SK-N-SH (cell line): ENCODE data around the gene IL1F10. TPM values are rescaled to one million over a fixed set of nuclear protein-coding genes. Genes with fewer than 3 reads are reported as not detected.

Source experiments
- CTCF ChIA-PET: fragments of 300-600, 350-600 bp; formaldehyde crosslinking; extraction: SDS; loops from one replicate; lab custom pipeline; 2021; lab: Yijun Ruan, JAX
- POLR2A ChIA-PET: fragments of 350-600 bp; sonication (Branson Sonifier 250); formaldehyde crosslinking; extraction: SDS; loops from one replicate; lab custom pipeline; 2020; ENCODE audit warnings: antibody characterized with exemption, inconsistent platforms; lab: Yijun Ruan, JAX
- DNase-seq: peaks from one replicate; pipeline ENCODE4 v3.0.0; 2012
- H2AFZ ChIP-seq: fragments of 200-600 bp; sonication (generic); 2 replicates; pipeline ENCODE4 v1.8.1; 2016; ENCODE audit warnings: antibody characterized with exemption, mild to moderate bottlenecking, low read depth
- H3F3A ChIP-seq: fragments of 200-600 bp; sonication (generic); replicated peaks from 2 replicates; pipeline ENCODE3; 2016; ENCODE audit warnings: antibody characterized with exemption, mild to moderate bottlenecking; ENCODE audit not compliant: insufficient read depth
- H3K27ac ChIP-seq, 2 experiments: fragments of 200-500 bp in 1 of 2; fragments of 200-600 bp in 1 of 2; sonication (Bioruptor generic) in 1 of 2; sonication (generic), shearing (Covaris generic) in 1 of 2; 2 replicates each; pipeline versions ENCODE4 v1.5.1 to v1.6.1; 2014 to 2016; ENCODE audit warnings: low read depth in 2 of 2, inconsistent platforms in 1 of 2, low read length in 1 of 2, mild to moderate bottlenecking in 1 of 2, mixed read lengths in 1 of 2
- H3K27me3 ChIP-seq: fragments of 200-600 bp; sonication (generic), shearing (Covaris generic); 2 replicates; pipeline ENCODE4 v1.6.1; 2016; ENCODE audit warnings: mixed run types; ENCODE audit not compliant: insufficient read depth
- H3K36me3 ChIP-seq, 2 experiments: fragments of 200-500 bp in 1 of 2; fragments of 200-600 bp in 1 of 2; sonication (Bioruptor generic) in 1 of 2; sonication (generic) in 1 of 2; replicated peaks in 1 of 2; 2 replicates each; pipeline versions ENCODE3 to v1.5.1; 2014 to 2016; ENCODE audit warnings: low read length in 1 of 2, mild to moderate bottlenecking in 1 of 2; ENCODE audit not compliant: insufficient read depth in 2 of 2, control insufficient read depth in 1 of 2
- H3K4me1 ChIP-seq, 2 experiments: fragments of 200-500 bp in 1 of 2; fragments of 200-600 bp in 1 of 2; sonication (Bioruptor generic) in 1 of 2; sonication (generic), shearing (Covaris generic) in 1 of 2; 2 replicates each; pipeline versions ENCODE4 v1.5.1 to v1.6.1; 2014 to 2016; ENCODE audit warnings: low read depth in 1 of 2, low read length in 1 of 2, mixed run types in 1 of 2; ENCODE audit not compliant: insufficient read depth in 2 of 2, control insufficient read depth in 1 of 2
- H3K4me2 ChIP-seq: fragments of 200-600 bp; sonication (generic), shearing (Covaris generic); 2 replicates; pipeline ENCODE4 v1.6.1; 2017; ENCODE audit warnings: mixed run types
- H3K4me3 ChIP-seq, 2 experiments: fragments of 200-500 bp in 1 of 2; fragments of 200-600 bp in 1 of 2; sonication (Bioruptor generic) in 1 of 2; sonication (generic), shearing (Covaris generic) in 1 of 2; 2 replicates each; pipeline versions ENCODE4 v1.5.1 to v1.8.1; 2014 to 2016; ENCODE audit warnings: low read depth in 2 of 2, inconsistent platforms in 1 of 2, low read length in 1 of 2, mild to moderate bottlenecking in 1 of 2, mixed read lengths in 1 of 2, moderate library complexity in 1 of 2
- H3K79me2 ChIP-seq: fragments of 200-600 bp; sonication (generic); 2 replicates; pipeline ENCODE4 v1.8.1; 2017; ENCODE audit warnings: mild to moderate bottlenecking; ENCODE audit not compliant: insufficient read depth
- H3K9ac ChIP-seq: fragments of 200-600 bp; sonication (generic); 2 replicates; pipeline ENCODE4 v1.6.1; 2017; ENCODE audit warnings: mixed run types
- H3K9me2 ChIP-seq: fragments of 200-600 bp; sonication (generic); 2 replicates; pipeline ENCODE4 v1.6.1; 2017; ENCODE audit warnings: mixed run types
- H3K9me3 ChIP-seq: fragments of 200-600 bp; sonication (generic); 2 replicates; pipeline ENCODE4 v1.6.1; 2017; ENCODE audit warnings: mixed run types, mild to moderate bottlenecking, moderate library complexity
- H4K20me1 ChIP-seq: fragments of 200-600 bp; sonication (generic); 2 replicates; pipeline ENCODE4 v1.6.1; 2017; ENCODE audit warnings: mild to moderate bottlenecking, mixed run types; ENCODE audit not compliant: insufficient read depth
- ELF1 ChIP-seq: IDR thresholded peaks from 2 replicates; pipeline ENCODE4 v1.4.0; 2012
- EP300 ChIP-seq, 2 experiments: IDR thresholded peaks; 2 replicates each; pipeline versions ENCODE4 v1.4.0 to v1.6.1; 2012; ENCODE audit warnings: borderline replicate concordance in 1 of 2, low read depth in 1 of 2, low read length in 1 of 2
- GABPA ChIP-seq: IDR thresholded peaks from 2 replicates; pipeline ENCODE4 v1.4.0; 2012; ENCODE audit warnings: low read depth, mild to moderate bottlenecking
- NFIC ChIP-seq: IDR thresholded peaks from 2 replicates; pipeline ENCODE4 v1.4.0; 2012; ENCODE audit warnings: borderline replicate concordance
- POLR2AphosphoS5 ChIP-seq: IDR thresholded peaks from 2 replicates; pipeline ENCODE4 v1.6.1; 2012; ENCODE audit warnings: low read depth, low read length
- RCOR1 ChIP-seq: fragments of 150-350 bp; IDR thresholded peaks from 2 replicates; pipeline ENCODE4 v1.6.1; 2017; ENCODE audit warnings: antibody characterized with exemption, low read length
- SMC3 ChIP-seq: IDR thresholded peaks from 2 replicates; pipeline ENCODE4 v1.6.1; 2012; ENCODE audit warnings: low read depth, low read length, improper control_type of control experiment
- WGBS: methylation state at CpG from one replicate; pipeline ENCODE4 v1.1.6; 2017; ENCODE audit warnings: low lambda C conversion rate; 5-methylcytosine and 5-hydroxymethylcytosine counted together
- polyA plus RNA-seq, 3 experiments: library from polyadenylated mRNA; depleted of rRNA; stranded (reverse); fragments of >200 nt; gene quantifications; 2 replicates each; pipeline ENCODE4 v1.2.3, GENCODE V29; 2012
- TF ChIP-seq, protein P1 (sequence below): IDR thresholded peaks from 2 replicates; pipeline ENCODE4 v1.4.0; 2012; ENCODE audit warnings: low read depth
- TF ChIP-seq, protein P2 (sequence below): IDR thresholded peaks from 2 replicates; pipeline ENCODE4 v1.4.0; 2012; ENCODE audit warnings: low read depth, borderline replicate concordance
- TF ChIP-seq, protein P3 (sequence below): IDR thresholded peaks from 2 replicates; pipeline ENCODE4 v1.4.0; 2012; ENCODE audit warnings: low read depth, borderline replicate concordance

IL1F10 gene
- polyA plus RNA-seq, 1 of the 3 experiments (the other 2 are of a cell fraction): not detected

DNA sequence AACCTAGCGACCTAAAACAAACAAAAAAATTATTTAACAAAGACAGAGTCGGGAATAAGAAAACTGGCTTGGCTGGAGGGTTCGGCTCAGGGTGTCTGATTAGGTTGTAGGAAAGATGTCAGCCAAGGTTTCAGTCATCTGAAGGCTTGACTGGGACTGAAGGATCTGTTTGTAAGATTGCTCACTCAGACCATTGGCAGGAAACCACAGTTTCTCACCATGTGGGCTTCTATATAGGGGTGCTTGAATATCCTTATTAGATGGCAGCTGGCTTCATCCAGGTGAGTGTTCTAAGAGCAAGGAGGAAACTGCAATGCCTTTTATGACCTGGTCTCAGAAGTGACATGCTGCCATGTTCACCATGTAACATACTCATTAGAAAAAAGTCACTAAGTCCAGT is 14.1 kb upstream of the IL1F10 start:
- TF ChIP-seq RCOR1 (no peak), ELF1 (no peak), POLR2AphosphoS5 (no peak), EP300 (IDR thresholded peaks at IDR 0.05; ENCODE audit: borderline replicate concordance in 1 of 2, low read depth in 1 of 2, low read length in 1 of 2) (no peak), GABPA (no peak), SMC3 (no peak)
- TF ChIP-seq, protein P1, sequence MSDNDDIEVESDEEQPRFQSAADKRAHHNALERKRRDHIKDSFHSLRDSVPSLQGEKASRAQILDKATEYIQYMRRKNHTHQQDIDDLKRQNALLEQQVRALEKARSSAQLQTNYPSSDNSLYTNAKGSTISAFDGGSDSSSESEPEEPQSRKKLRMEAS: no peak
- Histone ChIP-seq H2AFZ (no peak overlapping the region), H3K36me3 (no peaks in the 10 kb centered on the region), H3K27ac (no peak overlapping the region), H3K4me3 (no peak overlapping the region), H3K9me2 (no peaks in the 10 kb centered on the region), H3K9ac (no peak overlapping the region), H3K4me2 (no peak overlapping the region), H3K27me3 (peaks cover 10% of the 10 kb centered on the region), H3F3A (no peaks in the 10 kb centered on the region), H3K4me1 (no peaks in the 10 kb centered on the region), H3K79me2 (no peaks in the 10 kb centered on the region), H3K9me3 (no peaks in the 10 kb centered on the region), H4K20me1 (no peaks in the 10 kb centered on the region)
- ChIA-PET CTCF (no interaction called here), POLR2A (no interaction called here)
- no peak for DNase-seq
- WGBS: 3% methylated on average over 3 of the region's 3 CpGs

DNA sequence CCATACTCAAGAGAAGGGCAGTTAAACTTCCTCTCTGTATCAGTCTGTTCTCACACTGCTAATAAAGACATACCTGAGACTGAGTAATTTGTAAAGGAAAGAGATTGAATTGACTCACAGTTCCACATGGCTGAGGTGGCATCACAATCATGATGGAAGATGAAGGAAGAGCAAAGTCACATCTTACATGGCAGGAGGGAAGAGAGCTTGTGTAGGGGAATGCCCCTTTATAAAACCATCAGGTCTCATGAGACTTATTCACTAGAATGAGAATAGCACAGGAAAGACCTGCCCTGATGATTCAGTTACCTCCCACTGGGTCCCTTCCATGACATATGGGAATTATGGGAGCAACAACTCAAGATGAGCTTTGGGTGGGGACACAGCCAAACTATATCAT is 13.7 kb upstream of the IL1F10 start:
- Histone ChIP-seq H3K9me2 (no peaks in the 10 kb centered on the region), H3K79me2 (no peaks in the 10 kb centered on the region), H3K9me3 (no peaks in the 10 kb centered on the region), H3F3A (no peaks in the 10 kb centered on the region), H3K27ac (no peak overlapping the region), H3K4me3 (no peak overlapping the region), H4K20me1 (no peaks in the 10 kb centered on the region), H3K36me3 (no peaks in the 10 kb centered on the region), H3K4me1 (no peaks in the 10 kb centered on the region), H2AFZ (no peak overlapping the region), H3K4me2 (no peak overlapping the region), H3K27me3 (peaks cover 10% of the 10 kb centered on the region), H3K9ac (no peak overlapping the region)
- DNase-seq: no peak
- TF ChIP-seq, protein P2, sequence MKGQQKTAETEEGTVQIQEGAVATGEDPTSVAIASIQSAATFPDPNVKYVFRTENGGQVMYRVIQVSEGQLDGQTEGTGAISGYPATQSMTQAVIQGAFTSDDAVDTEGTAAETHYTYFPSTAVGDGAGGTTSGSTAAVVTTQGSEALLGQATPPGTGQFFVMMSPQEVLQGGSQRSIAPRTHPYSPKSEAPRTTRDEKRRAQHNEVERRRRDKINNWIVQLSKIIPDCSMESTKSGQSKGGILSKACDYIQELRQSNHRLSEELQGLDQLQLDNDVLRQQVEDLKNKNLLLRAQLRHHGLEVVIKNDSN: no peak
- TF ChIP-seq, protein P3, sequence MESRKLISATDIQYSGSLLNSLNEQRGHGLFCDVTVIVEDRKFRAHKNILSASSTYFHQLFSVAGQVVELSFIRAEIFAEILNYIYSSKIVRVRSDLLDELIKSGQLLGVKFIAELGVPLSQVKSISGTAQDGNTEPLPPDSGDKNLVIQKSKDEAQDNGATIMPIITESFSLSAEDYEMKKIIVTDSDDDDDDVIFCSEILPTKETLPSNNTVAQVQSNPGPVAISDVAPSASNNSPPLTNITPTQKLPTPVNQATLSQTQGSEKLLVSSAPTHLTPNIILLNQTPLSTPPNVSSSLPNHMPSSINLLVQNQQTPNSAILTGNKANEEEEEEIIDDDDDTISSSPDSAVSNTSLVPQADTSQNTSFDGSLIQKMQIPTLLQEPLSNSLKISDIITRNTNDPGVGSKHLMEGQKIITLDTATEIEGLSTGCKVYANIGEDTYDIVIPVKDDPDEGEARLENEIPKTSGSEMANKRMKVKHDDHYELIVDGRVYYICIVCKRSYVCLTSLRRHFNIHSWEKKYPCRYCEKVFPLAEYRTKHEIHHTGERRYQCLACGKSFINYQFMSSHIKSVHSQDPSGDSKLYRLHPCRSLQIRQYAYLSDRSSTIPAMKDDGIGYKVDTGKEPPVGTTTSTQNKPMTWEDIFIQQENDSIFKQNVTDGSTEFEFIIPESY: no peak
- TF ChIP-seq NFIC: no peak
- TF ChIP-seq EP300 (IDR thresholded peaks at IDR 0.05; ENCODE audit: borderline replicate concordance in 1 of 2, low read depth in 1 of 2, low read length in 1 of 2): no peak
- TF ChIP-seq ELF1: no peak
- no peak for TF ChIP-seq POLR2AphosphoS5
- CTCF ChIA-PET: no interaction called here
- POLR2A ChIA-PET: no interaction called here
